Aortic smooth muscle cell (primary cell): Measurements from ENCODE around the gene ZMIZ2. TPM values are rescaled to one million over a fixed set of nuclear protein-coding genes. Genes with fewer than 3 reads are reported as not detected.

ENCODE experiments used
- total RNA-seq: library from RNA; depleted of rRNA; stranded (reverse); fragments of >200 nt; gene quantifications from 2 replicates; pipeline ENCODE4 v1.2.3, GENCODE V29; 2014

The ZMIZ2 gene, protein sequence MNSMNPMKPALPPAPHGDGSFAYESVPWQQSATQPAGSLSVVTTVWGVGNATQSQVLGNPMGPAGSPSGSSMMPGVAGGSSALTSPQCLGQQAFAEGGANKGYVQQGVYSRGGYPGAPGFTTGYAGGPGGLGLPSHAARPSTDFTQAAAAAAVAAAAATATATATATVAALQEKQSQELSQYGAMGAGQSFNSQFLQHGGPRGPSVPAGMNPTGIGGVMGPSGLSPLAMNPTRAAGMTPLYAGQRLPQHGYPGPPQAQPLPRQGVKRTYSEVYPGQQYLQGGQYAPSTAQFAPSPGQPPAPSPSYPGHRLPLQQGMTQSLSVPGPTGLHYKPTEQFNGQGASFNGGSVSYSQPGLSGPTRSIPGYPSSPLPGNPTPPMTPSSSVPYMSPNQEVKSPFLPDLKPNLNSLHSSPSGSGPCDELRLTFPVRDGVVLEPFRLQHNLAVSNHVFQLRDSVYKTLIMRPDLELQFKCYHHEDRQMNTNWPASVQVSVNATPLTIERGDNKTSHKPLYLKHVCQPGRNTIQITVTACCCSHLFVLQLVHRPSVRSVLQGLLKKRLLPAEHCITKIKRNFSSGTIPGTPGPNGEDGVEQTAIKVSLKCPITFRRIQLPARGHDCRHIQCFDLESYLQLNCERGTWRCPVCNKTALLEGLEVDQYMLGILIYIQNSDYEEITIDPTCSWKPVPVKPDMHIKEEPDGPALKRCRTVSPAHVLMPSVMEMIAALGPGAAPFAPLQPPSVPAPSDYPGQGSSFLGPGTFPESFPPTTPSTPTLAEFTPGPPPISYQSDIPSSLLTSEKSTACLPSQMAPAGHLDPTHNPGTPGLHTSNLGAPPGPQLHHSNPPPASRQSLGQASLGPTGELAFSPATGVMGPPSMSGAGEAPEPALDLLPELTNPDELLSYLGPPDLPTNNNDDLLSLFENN
- total RNA-seq: 10.3 and 10.7 TPM in 2 replicates

DNA sequence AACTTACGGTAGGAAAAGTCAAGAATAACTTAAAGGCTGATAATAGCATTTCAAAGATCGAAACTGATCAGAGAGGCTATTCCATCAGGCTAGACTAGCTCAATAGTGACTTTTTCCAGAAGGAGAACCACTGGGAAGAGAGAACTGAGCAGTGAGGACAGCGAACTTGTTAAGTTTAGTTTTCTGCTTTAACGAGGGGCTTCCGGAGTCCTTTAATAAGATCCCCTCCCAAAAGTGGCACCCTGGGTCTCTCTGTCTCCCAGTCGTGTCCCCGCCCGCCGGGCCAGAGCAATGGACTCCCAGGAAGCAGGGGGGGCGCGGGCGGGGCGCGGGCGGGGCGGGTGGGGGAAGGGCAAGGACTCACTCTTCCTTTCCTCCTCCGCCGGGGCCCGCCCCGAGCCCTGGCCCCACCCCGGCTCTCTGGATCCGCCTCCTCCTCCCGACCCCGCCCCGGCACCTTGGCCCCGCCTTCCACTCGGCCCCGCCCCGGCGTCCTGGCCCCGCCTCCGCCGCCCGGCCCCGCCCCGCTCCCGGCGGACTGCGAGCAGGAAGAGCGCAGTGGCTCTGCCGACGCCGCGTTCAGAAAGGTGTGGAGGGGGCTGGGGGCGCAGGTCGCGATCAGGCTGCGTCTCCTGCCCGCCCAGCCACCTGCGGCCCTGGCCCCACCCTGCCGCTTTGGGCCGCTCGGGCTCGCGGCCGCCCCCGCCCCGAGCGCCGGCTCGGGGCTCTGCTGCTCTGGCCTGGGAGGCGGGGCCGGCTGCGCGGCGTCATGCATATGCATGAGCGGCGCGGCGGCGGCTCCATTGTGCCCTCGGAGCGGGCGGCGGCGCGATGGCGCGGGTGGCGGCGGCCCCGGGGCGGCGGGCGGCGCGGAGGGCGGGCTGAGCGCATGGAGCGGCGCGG lies at the start of gene ZMIZ2:
TSS of gene ZMIZ2 (plus strand) at position 803 of the 903 bp plus-strand sequence. CDS start 7,403 bp downstream, outside the sequence.

DNA sequence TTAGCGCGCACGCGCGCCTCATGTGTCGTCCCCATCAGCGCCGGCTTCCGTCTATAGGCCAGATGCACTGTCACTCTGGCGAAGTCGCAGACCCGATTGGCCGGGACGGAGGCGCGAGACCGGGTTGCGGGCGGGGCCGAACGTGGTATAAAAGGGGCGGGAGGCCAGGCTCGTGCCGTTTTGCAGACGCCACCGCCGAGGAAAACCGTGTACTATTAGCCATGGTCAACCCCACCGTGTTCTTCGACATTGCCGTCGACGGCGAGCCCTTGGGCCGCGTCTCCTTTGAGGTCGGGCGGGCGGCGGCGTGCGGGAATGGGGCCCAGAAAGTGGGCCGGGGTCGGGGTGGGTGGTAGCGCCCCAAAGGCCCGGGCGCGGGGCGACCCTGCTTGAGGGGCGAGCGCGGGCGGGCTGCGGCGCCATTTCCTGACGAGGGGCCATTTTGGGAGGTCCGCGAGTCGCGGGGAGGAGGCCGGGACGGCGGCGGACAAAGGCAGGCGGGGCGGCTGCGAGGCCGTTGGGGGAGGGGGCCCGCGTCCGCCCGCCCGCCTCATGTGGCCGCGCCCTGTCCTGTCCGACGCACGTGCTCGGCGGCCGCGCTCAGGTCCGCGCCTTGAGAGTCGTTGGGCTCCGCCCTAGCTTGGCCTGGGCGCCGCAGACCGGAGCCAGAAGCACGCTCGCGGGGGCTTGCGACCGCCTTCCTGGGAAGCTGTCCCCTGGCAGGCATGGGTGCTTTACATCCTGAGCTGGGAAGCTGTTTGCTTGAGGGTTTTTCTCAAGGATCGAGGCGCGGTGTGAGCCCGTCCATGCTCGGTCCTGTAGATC lies 48.1 kb downstream of the ZMIZ2 start, which contains the start of gene PPIA:
TSS of gene PPIA (plus strand) at position 178 of the 825 bp plus-strand sequence. CDS start at position 222, 44 bp downstream.

Other genes with a start within 250 kb of the ZMIZ2 start
- gene NPC1L1, start 207.5 kb upstream of the ZMIZ2 start, total RNA-seq: not detected in 2 replicates
- 33.2 and 45.7 TPM in 2 replicates for gene DDX56, start 174.9 kb upstream of the ZMIZ2 start, total RNA-seq
- 96.1 and 123 TPM in 2 replicates for gene TMED4, start 166.6 kb upstream of the ZMIZ2 start, total RNA-seq
- gene OGDH, start 142.2 kb upstream of the ZMIZ2 start, total RNA-seq: 74.4 and 92.9 TPM in 2 replicates
- gene PPIA, start 47.8 kb downstream of the ZMIZ2 start, total RNA-seq: 1,369 and 2,769 TPM in 2 replicates
- gene H2AZ2, start 99.2 kb downstream of the ZMIZ2 start, total RNA-seq: 282 and 302 TPM in 2 replicates
- 15.7 and 18.0 TPM in 2 replicates for gene PURB, start 136.7 kb downstream of the ZMIZ2 start, total RNA-seq
- under 0.01 TPM in 2 replicates for gene MYO1G, start 230.2 kb downstream of the ZMIZ2 start, total RNA-seq